Thyroid gland (tissue), 4 donors: ENCODE measurements around the gene NOTCH2.

Experiments
- POLR2A ChIP-seq, 2 donors: fragments of 450-650 bp; IDR thresholded peaks; one replicate each; pipeline ENCODE4 v1.6.1; 2017; ENCODE audit warnings: antibody characterized with exemption in 2 of 2, mild to moderate bottlenecking in 2 of 2, moderate library complexity in 1 of 2
- TF ChIP-seq, protein P1 (sequence below), 6 experiments: fragments of 200-600 bp in 3 of 6; fragments of 450-650 bp in 3 of 6; sonication (generic) in 3 of 6; IDR thresholded peaks; one replicate each; pipeline ENCODE4 v1.5.1; 2016 to 2019; ENCODE audit warnings: antibody characterized with exemption in 6 of 6, mild to moderate bottlenecking in 2 of 6, inconsistent platforms in 1 of 6, moderate library complexity in 1 of 6

DNA sequence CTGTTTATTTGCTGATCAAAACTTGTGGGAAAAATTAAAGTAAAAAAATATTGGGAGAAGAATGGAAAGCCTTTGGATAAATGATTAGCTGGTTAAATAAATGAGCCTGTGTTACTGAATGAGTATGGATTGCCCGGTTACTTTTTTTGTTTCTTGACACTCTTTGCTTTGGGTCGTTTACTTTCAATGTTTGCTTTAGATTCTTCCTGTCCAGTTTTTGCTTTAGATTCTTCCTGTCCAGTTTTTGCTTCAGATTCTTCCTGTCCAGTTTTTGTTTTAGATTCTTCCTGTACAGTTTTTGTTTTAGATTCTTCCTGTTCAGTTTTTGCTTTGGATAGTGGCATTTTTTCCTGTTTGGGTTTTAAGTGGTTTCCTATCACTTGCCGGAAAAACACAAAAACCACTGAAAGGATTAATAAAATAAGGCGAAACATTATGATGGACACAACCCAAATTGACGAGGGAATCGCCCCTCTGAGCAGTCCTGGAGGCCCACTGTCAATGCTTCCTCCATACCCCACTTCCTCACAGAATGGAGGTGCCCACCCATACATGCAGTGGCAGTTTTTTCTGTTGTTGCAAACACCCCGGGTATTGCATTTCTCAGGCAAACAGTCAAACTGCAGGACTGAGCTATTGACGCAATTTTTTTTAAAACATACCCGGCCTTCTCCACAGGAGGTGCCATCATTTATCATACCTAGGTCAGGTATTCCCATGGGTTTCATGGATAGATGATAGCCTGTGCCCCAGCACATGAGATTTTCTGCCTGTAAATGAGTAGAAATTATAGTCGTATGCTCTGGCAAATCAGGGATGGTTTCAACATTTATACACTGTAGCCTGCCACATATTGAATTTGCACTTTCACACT, 175.4 kb downstream of the NOTCH2 start:
- no peak for TF ChIP-seq POLR2A (IDR thresholded peaks at IDR 0.05)
- TF ChIP-seq, protein P1, sequence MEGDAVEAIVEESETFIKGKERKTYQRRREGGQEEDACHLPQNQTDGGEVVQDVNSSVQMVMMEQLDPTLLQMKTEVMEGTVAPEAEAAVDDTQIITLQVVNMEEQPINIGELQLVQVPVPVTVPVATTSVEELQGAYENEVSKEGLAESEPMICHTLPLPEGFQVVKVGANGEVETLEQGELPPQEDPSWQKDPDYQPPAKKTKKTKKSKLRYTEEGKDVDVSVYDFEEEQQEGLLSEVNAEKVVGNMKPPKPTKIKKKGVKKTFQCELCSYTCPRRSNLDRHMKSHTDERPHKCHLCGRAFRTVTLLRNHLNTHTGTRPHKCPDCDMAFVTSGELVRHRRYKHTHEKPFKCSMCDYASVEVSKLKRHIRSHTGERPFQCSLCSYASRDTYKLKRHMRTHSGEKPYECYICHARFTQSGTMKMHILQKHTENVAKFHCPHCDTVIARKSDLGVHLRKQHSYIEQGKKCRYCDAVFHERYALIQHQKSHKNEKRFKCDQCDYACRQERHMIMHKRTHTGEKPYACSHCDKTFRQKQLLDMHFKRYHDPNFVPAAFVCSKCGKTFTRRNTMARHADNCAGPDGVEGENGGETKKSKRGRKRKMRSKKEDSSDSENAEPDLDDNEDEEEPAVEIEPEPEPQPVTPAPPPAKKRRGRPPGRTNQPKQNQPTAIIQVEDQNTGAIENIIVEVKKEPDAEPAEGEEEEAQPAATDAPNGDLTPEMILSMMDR (IDR thresholded peaks at IDR 0.05), result no peak
